Ishikawa (cell line): Measurements from ENCODE around the gene KCNF1.

ENCODE experiments used
- CEBPB ChIP-seq: IDR thresholded peaks from 2 replicates; pipeline ENCODE4 v1.6.1; 2012
- CREB1 ChIP-seq: IDR thresholded peaks from 2 replicates; pipeline ENCODE4 v1.6.1; 2012; ENCODE audit warnings: low read depth
- EGR1 ChIP-seq: IDR thresholded peaks from 2 replicates; pipeline ENCODE4 v1.6.1; 2012
- EP300 ChIP-seq: IDR thresholded peaks from 2 replicates; pipeline ENCODE4 v1.6.1; 2012; ENCODE audit warnings: borderline replicate concordance
- FOXM1 ChIP-seq: IDR thresholded peaks from 2 replicates; pipeline ENCODE4 v1.6.1; 2012; ENCODE audit warnings: low read depth, borderline replicate concordance
- MAX ChIP-seq: IDR thresholded peaks from 2 replicates; pipeline ENCODE4 v1.6.1; 2012
- NFIC ChIP-seq: IDR thresholded peaks from 2 replicates; pipeline ENCODE4 v1.6.1; 2012
- RAD21 ChIP-seq: IDR thresholded peaks from 2 replicates; pipeline ENCODE4 v1.6.1; 2012; ENCODE audit warnings: low read depth
- REST ChIP-seq: IDR thresholded peaks from 2 replicates; pipeline ENCODE4 v1.6.1; 2012; ENCODE audit warnings: low read depth, mild to moderate bottlenecking
- TAF1 ChIP-seq: IDR thresholded peaks from 2 replicates; pipeline ENCODE4 v1.6.1; 2012; ENCODE audit warnings: low read depth, mild to moderate bottlenecking
- TCF12 ChIP-seq: IDR thresholded peaks from 2 replicates; pipeline ENCODE4 v1.6.1; 2012; ENCODE audit warnings: low read depth
- TEAD4 ChIP-seq: IDR thresholded peaks from 2 replicates; pipeline ENCODE4 v1.6.1; 2012
- USF1 ChIP-seq: IDR thresholded peaks from 2 replicates; pipeline ENCODE4 v1.6.1; 2012
- YY1 ChIP-seq: IDR thresholded peaks from 2 replicates; pipeline ENCODE4 v1.6.1; 2012; ENCODE audit warnings: low read depth
- ZBTB7A ChIP-seq: IDR thresholded peaks from 2 replicates; pipeline ENCODE4 v1.6.1; 2012; ENCODE audit warnings: low read depth

The KCNF1 gene

GRCh38 chr2:10879159-10879558, 32.6 kb upstream of the KCNF1 start:
- no peak for TF ChIP-seq YY1
- TF ChIP-seq EP300 = no peak
- no peak for TF ChIP-seq TEAD4
- no peak for TF ChIP-seq CREB1
- TF ChIP-seq USF1 = no peak
- no peak for TF ChIP-seq ZBTB7A
- TF ChIP-seq TCF12 = no peak
- no peak for TF ChIP-seq RAD21
- no peak for TF ChIP-seq EGR1
- TF ChIP-seq FOXM1 = no peak

GRCh38 chr2:10879624-10880585, 31.8 kb upstream of the KCNF1 start:
- TF ChIP-seq NFIC (no peak), REST (no peak), EGR1 (no peak), CREB1 (no peak), MAX (no peak), TEAD4 (no peak), EP300 (no peak), ZBTB7A (no peak), FOXM1 (no peak), CEBPB (no peak), TCF12 (no peak), RAD21 (no peak), TAF1 (no peak), YY1 (no peak), USF1 (no peak)

- TF ChIP-seq CREB1 = no peak
These were observed 31.0 kb upstream of the KCNF1 start for GRCh38 chr2:10880586-10881321.

- no peak for TF ChIP-seq FOXM1
- TF ChIP-seq NFIC = no peak
- TF ChIP-seq REST = no peak
- no peak for TF ChIP-seq EP300
These were observed 29.2 kb upstream of the KCNF1 start for GRCh38 chr2:10882568-10882967.

- no peak for TF ChIP-seq RAD21
- no peak for TF ChIP-seq NFIC
These were observed 28.7 kb upstream of the KCNF1 start for GRCh38 chr2:10883066-10883465.

GRCh38 chr2:10883801-10884478, 27.8 kb upstream of the KCNF1 start:
- TF ChIP-seq TAF1 (no peak), EP300 (no peak), FOXM1 (no peak), YY1 (no peak), NFIC (no peak), MAX (no peak), CREB1 (no peak), TEAD4 (no peak), CEBPB (no peak), EGR1 (no peak), ZBTB7A (no peak), REST (no peak), RAD21 (no peak), USF1 (no peak), TCF12 (no peak)
